HG02943 (cell line): ENCODE results near the gene PPIP5K2.
"Not testable (repeated sequence)": the region's sequence is repeated elsewhere in the genome, so short reads cannot be mapped to it uniquely, and the experiment has no call there.

Source experiments
- ATAC-seq: cut with Tn5 transposase; IDR thresholded peaks from one replicate; pipeline ENCODE4 v1.9.1; 2021; ENCODE audit warnings: mild to moderate bottlenecking, low read depth, moderate library complexity; ENCODE audit not compliant: unreplicated experiment

Gene PPIP5K2

GRCh38 chr5:103119765-103120606, at the start of gene PPIP5K2, which contains the start of gene GIN1:
Gene PPIP5K2, plus strand, starts transcription at chr5:103120301. Its CDS starts 9,289 bp downstream, at chr5:103129590.
Gene GIN1, minus strand, starts transcription at chr5:103120138. Its CDS starts 11,431 bp downstream, at chr5:103108707.
- peak; percentile 96 for ATAC-seq

GRCh38 chr5:103073500-103073899, 46.6 kb upstream of the PPIP5K2 start:
- ATAC-seq = not testable (repeated sequence)

- ATAC-seq = no peak
These were observed 44.7 kb upstream of the PPIP5K2 start for GRCh38 chr5:103075442-103075841.

- no peak for ATAC-seq
These were observed 40.3 kb upstream of the PPIP5K2 start for GRCh38 chr5:103079796-103080195.

- no peak for ATAC-seq
These were observed 33.6 kb upstream of the PPIP5K2 start for GRCh38 chr5:103086547-103086946.

- no peak for ATAC-seq
These were observed 30.8 kb upstream of the PPIP5K2 start for GRCh38 chr5:103089272-103089671.

- no peak for ATAC-seq
These were observed 29.3 kb upstream of the PPIP5K2 start for GRCh38 chr5:103090791-103091190.

GRCh38 chr5:103092676-103093075, 27.4 kb upstream of the PPIP5K2 start:
- no peak for ATAC-seq

GRCh38 chr5:103093727-103094126, 26.4 kb upstream of the PPIP5K2 start:
- no peak for ATAC-seq

- ATAC-seq = no peak
These were observed 25.4 kb upstream of the PPIP5K2 start for GRCh38 chr5:103094737-103095136.

GRCh38 chr5:103098993-103099392, 21.1 kb upstream of the PPIP5K2 start:
- ATAC-seq = no peak

GRCh38 chr5:103101079-103101750, 18.9 kb upstream of the PPIP5K2 start:
- ATAC-seq = no peak

GRCh38 chr5:103102234-103102633, 17.9 kb upstream of the PPIP5K2 start:
- ATAC-seq = no peak

GRCh38 chr5:103108086-103108485, 12.0 kb upstream of the PPIP5K2 start:
- no peak for ATAC-seq

- no peak for ATAC-seq
These were observed 10.8 kb upstream of the PPIP5K2 start for GRCh38 chr5:103109277-103109676.

- no peak for ATAC-seq
These were observed 9.7 kb upstream of the PPIP5K2 start for GRCh38 chr5:103110403-103110802.

- no peak for ATAC-seq
These were observed 8.6 kb upstream of the PPIP5K2 start for GRCh38 chr5:103111468-103111867.

- ATAC-seq = no peak
These were observed 7.2 kb upstream of the PPIP5K2 start for GRCh38 chr5:103112910-103113309.

- no peak for ATAC-seq
These were observed 5.7 kb upstream of the PPIP5K2 start for GRCh38 chr5:103114440-103114839.

GRCh38 chr5:103117471-103117991, 2.6 kb upstream of the PPIP5K2 start:
- no peak for ATAC-seq

- ATAC-seq = no peak
These were observed 884 bp upstream of the PPIP5K2 start for GRCh38 chr5:103119070-103119764.
